ENCODE data around the gene VPS26C.

DNA sequence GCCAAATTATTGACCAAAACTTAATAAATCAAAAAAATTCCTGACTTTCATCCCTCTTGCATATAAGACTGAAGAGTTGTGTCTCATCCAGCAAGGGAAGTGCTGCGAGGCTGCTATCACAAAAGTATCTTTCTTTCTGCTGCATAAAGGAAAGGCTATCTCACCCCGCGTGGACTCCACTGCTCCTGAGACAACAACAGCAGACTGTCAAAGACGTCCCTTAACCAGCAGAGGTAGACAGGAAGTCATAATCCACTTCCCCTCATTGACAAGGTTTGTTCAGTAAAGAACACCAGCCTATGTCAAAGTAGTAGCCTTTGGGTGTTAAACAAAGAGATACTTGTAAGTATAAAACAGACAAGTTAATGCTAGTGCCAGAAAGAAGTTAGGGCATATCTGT is 29.4 kb downstream of the VPS26C start:
- TF ChIP-seq FOXP2 (optimal IDR thresholded peaks at IDR 0.05; ENCODE audit: borderline replicate concordance, extremely low read depth, extremely low read length, insufficient read depth) (no peak), TAF1 (IDR thresholded peaks at IDR 0.05; ENCODE audit: borderline replicate concordance, insufficient read depth, low read length) (no peak)
- TF ChIP-seq, protein P1, sequence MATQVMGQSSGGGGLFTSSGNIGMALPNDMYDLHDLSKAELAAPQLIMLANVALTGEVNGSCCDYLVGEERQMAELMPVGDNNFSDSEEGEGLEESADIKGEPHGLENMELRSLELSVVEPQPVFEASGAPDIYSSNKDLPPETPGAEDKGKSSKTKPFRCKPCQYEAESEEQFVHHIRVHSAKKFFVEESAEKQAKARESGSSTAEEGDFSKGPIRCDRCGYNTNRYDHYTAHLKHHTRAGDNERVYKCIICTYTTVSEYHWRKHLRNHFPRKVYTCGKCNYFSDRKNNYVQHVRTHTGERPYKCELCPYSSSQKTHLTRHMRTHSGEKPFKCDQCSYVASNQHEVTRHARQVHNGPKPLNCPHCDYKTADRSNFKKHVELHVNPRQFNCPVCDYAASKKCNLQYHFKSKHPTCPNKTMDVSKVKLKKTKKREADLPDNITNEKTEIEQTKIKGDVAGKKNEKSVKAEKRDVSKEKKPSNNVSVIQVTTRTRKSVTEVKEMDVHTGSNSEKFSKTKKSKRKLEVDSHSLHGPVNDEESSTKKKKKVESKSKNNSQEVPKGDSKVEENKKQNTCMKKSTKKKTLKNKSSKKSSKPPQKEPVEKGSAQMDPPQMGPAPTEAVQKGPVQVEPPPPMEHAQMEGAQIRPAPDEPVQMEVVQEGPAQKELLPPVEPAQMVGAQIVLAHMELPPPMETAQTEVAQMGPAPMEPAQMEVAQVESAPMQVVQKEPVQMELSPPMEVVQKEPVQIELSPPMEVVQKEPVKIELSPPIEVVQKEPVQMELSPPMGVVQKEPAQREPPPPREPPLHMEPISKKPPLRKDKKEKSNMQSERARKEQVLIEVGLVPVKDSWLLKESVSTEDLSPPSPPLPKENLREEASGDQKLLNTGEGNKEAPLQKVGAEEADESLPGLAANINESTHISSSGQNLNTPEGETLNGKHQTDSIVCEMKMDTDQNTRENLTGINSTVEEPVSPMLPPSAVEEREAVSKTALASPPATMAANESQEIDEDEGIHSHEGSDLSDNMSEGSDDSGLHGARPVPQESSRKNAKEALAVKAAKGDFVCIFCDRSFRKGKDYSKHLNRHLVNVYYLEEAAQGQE (IDR thresholded peaks at IDR 0.05; ENCODE audit: insufficient read depth in 1 of 2, low read depth in 2 of 2, low read length in 2 of 2) = no peak

Measured in PFSK-1 (cell line).